GM12865 (cell line): ENCODE results near the gene CYB561A3.

ENCODE experiments used
- DNase-seq: peaks from one replicate; pipeline ENCODE4 v3.0.0; 2010; ENCODE audit warnings: low read depth
- H3K4me3 ChIP-seq: 2 replicates; pipeline ENCODE4 v1.5.1; 2011; ENCODE audit warnings: mild to moderate bottlenecking, low read depth, low read length, control low read depth
- CTCF ChIP-seq: IDR thresholded peaks from 2 replicates; pipeline ENCODE4 v1.5.1; 2011; ENCODE audit warnings: low read length, control low read depth, low read depth, inconsistent platforms; ENCODE audit not compliant: insufficient read depth; ENCODE audit errors: missing control alignments

The CYB561A3 gene

GRCh38 chr11:61302550-61302949 is 59.1 kb downstream of the CYB561A3 start:
- no peak for DNase-seq
- no peak overlapping the region for H3K4me3 ChIP-seq
- TF ChIP-seq CTCF = no peak
